Measurements from ENCODE around the gene PIEZO1.

PIEZO1 gene

DNA sequence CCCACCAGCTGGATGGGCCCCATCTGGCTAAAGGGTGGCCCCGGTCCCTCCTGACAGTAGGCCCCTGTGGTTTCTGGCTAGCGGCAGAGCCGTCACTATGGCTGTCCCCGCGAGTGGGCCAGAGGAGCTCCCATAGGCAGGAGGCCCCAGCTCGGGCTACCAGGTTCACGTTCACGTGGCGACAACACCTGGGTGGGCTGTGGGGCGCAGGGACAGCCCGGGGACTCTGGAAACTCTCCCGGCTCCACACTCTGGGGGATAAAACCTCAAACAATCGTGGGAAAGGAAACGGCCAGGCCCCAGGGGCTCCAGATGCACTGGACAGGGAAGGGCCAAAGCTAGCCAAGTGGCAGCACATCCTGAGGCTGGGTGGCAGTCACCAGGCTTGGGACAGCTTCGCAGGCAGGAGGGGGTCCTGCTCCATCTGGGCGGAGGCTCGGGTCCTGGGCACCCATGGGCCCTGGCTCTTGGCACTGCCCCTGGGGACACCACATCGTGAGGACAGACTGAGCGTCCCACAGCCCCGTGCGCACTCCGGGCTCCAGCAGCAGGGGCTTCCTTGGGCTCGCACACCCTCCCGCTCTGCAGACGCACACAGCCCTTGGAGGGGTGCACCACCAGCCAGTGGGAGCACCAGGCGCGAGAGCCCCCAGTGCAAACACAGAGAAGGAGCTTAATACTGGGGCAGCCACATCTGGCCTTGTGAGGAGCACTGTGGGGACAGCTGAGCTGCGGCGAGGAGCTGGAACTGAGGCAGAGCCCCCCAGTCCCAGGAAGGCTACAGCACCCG is 83.2 kb downstream of the PIEZO1 start:
- DNase-seq (ENCODE audit: low spot score), result no peak

DNA sequence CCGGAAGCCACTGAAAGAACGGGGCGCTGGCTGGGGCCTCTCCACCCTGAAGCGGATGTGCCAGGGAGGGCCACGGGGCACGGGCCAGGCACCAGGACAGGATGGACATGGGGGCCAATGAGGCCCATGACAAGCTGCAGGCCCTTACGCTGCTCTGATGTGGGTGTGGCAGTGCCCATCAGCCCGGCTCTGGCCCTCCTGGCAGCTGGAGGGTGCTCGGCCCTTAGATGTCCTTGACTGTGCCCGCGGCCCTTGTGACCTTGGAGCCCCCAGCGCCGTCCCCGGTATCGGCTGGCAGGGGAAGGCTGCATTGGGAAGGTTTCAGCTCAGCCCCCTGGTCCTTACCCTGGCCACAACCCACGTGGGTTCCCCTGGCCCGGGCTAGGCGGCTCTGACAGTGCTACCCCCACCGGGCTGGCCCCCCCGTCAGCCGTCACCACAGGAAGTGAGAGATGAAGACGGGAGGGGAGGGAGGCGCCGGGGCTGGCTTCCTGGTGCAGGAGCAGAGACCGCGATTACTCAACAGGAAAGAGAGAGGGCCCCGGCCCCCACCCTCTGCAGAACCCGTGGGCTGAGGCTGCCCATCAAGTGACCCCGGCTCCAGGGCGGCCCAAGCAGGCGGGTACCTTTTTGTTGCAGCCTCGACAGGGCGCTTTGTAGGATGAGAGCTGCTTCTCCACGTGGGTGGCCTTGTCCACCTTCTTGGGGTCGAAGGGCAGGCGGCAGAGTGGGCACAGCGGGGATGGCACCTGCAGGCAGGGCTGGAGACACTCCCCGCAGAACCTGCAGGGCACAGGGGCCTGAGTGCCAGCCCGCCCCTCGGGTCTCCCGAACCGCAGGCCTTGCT is 84.2 kb downstream of the PIEZO1 start:
- DNase-seq (ENCODE audit: low spot score), result no peak

DNA sequence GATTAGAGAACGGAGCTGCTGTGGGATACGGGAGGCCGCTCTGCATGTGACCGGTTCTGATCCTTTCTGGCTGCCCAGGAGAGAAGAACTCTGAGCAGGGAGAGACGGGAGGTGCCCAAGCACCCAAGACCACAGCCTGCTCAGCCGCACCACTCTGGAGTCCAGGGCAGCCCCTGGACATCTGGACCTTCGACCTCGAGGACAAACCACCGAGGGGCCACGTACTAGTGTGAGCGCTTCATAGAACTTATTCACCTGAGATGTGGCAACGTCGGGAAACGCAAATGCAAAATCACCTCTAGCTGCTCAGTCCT is 84.7 kb downstream of the PIEZO1 start:
- DNase-seq (ENCODE audit: low spot score), result no peak

DNA sequence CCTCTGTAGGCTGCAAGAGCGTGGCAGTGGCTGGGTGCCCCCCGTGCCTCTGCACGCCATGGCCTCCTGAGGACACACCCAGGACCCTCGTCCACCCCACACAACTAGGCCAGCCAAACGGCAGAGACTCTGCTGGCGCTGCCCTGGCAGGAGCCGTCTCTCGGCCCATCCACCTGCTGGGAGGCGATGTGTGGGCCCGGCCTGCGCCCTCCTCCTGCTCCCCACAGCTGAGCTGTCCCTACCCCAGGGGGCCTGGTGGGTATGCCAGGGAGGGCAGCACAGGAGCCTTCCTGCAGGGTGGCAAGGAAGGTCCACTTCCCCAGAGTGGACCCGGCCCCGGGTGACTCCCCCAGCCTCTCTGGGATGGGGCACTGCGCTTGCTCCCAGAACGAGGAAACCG is 85.8 kb downstream of the PIEZO1 start:
- no peak for DNase-seq (ENCODE audit: low spot score)

DNA sequence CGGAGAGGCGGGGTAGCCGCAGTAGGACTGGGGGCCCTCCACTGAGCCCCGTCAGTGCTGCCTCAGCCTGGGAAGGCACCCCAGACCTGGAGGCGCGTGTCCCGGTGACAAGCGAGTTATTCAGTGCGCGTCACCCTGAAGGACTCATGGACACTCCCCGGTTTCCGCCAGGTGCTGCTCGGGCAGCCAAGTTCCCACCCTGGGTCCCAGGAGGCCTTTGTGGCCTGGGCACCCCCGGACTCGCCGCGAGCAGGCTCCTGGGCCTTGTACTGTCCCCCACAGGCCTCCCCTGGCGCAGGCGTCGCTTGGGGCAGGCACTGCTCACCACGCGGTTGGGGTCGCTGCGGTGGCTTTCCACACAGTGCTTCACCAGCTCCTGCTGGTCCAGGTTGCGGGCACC is 86.4 kb downstream of the PIEZO1 start:
- no peak for DNase-seq (ENCODE audit: low spot score)

DNA sequence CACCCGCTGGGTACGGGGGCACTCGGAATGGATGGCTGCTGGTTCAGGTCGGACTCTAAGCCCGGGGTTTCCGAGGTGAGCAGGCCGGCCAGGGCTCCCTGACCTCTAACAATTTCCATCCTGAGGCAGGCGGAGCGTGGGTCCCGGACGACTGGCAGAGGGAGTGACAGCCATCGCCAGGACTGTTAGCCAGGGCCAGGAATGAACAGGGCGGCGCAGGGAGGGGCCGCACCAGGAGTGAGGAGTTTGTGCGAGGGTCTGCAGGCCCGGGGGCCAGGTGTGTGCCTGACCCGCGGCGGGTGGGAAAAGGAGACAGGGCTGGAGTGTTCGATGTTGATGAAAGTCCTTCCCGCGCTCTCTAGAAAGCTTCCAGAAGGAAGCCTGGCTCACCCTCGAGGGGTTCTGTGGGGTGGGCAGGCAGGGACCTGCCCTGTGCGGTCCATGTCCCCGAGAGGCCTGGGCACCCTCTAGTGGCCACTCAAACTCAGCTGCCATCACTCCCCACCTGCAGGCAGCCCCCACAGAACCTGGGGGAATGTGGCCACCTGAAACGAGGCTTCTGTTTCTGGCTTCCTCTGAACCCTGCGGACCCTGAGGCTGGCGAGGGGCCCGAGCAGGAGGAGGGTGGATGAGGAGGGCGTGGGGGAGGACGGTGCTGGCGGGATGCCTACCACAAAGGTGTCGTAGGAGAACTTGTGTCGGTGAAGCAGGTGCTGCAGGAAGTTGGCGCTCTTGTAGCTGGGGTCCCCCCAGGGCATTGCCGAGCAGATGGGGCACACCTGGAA is 87.0 kb downstream of the PIEZO1 start:
- no peak for DNase-seq (ENCODE audit: low spot score)

DNA sequence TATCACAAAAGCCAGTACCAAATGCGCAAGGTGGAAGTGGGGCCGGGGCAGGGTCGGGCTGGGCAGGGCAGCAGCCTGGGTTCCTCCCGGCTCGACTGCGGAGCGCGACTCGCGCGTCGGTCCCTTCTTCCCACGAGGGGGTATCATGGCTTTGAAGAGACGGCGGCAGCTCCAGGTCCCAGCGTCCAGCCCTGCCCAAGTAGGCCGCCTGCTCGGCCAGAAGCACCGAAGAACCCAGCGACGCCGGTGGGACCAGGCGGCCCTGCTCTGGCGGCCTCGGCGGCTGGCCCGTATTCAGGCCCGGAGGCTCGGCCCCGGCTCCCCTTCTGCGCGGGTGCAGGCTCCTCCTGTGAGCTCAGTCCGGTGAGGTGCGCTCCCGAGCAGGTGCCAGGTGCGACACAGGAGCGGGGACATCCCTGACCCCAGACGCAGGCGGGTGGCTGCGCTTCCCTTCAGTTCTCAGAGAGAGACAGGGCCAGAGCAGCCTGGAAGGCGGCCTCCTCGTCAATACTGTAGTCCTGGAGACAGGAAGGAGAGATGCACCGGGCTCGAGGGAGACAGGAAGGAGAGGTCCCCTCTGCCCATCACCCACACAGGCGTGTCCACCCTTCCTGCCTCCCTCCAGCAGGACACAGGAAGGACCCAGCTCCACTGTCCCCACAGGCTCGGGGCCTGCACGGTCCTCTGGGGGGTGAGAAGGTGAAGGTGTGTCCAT is 87.7 kb downstream of the PIEZO1 start:
- DNase-seq (ENCODE audit: low spot score), result no peak

DNA sequence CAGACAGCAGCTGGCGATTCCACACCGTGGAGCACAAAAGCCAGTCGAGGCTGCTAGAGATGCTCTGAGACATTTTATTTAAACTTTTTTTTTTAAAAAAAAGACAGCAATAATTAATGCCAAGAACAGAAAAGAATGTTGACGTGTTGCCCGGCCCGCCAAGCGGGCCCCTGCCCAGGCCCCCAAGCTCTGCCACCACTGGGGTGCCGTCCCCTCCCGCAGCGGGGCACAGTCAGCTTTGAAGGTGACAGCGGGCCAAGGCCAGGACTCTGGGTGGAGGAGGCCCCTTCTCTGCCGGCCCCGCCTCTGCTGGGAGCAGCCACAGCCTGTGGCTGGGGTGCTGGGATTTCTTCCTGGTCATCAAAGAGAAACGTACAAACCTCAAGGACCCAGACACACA is 88.6 kb downstream of the PIEZO1 start:
- DNase-seq (ENCODE audit: low spot score), result no peak

DNA sequence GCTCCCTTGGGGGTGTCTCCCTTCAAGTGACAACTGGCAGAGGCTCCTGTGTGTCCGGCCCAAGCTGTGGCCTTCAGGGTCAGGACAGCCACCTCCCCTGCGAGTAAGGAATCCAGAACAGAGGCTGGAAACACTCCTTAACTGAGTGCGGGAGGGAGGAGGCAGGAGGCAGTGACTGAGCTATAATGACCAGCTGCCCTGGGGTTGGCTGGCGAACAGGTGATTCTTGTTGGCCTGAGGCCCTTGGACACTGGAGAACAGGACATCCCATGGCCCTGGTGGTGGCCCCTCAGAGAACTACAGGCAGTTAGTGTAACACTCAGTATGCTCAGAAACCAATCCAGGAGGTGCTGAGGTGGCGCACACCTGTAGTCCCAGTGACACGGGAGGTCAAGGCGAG is 89.3 kb downstream of the PIEZO1 start:
- DNase-seq (ENCODE audit: low spot score), result no peak

DNA sequence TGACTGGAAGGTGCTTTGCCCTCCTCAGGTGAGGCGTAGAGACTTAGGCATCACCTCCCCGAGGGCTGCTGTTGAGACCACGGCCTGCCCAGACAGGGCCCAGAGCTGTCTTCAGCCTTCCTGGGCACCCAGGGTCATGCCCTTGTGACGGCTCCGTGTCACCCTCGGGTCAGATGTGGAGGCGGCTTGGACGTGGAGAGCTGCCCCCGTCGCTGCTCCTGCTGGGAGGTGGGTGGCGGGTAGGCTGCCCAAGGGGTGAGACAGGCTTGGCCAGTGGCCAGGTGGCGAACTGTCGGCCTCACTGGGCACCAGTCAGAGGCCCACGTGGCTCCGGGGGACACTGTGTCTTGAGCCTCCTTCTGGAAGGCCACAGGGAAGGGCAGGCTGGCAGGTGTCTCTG is 89.8 kb downstream of the PIEZO1 start:
- no peak for DNase-seq (ENCODE audit: low spot score)

DNA sequence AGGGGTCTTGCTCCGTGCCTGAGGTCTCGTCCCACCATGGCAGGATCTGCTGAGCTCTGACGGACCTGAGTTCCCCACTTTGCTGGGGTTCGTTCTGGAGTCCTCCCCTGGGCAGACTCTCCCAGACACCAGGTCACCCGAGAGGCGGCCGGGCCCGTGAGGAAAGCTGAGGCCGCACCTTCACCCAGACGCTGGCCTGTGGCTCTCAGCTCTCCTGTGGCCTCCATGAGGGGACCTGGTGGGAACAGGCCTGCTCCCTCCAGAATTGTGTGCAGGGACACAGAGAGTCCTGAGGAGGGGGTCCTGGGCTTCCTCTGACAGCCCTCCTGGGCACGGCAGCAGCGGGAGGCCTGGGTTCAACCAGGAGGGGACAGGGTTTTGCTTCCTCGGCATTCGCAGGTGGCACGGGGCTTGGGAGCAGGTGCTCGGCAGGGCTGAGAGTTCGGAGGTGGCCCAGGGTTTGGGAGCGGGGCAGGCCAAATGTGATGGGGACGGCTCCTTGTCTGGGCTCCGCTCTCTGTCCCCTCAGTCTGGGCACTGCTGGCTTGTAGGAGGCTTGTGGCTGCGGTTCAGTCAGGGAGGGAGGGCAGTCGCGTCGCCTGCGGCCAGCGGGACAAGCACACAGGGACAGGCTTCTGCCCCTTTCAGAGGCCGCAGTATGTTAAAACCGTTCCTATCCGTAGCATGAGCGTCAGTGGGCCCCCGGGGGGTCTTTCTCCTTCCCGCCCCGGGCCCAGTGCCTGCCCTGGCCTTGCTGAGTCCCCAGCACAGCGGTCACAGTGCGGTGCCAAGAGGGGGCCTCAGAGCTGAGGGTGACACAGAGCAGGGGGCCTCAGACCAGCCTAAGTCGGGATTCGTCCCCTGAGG is 90.6 kb downstream of the PIEZO1 start:
- no peak for DNase-seq (ENCODE audit: low spot score)

DNA sequence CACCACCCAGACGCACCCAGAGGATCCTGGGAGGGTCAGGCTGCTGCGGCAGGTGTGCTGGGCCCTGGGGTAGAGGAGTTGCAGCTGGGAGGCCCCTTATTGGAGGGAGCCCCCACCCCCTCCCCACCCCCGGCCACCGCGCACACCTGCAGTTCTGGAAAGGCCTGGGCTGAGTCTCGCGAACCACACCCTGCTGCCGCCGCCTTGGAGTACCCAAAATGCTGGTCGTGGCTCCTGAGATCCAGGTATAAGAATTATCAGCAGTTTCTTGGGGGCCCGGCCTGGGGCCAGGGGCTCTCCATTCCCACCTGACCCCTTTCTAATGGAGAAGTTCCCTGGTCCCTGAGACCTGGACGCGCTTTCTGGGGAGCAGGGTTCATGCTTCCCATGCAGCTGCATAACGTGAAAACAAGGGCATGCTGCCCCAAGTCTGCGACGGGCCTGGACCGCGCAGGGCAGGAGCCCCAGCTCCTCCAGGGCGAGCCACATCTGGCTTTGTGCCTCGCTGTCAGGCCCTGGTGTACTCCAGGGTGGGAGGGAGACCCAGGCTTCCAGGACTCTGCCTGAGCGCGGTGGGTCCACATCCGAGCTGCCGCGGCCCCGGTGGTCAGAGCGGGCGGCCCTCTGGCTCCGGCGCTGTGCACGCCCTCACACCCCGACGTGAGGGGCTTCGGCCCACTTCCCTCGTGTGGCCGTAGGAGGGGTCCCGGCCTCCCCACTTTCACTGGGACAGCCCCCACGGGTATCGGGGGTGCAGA is 91.4 kb downstream of the PIEZO1 start:
- no peak for DNase-seq (ENCODE audit: low spot score)

DNA sequence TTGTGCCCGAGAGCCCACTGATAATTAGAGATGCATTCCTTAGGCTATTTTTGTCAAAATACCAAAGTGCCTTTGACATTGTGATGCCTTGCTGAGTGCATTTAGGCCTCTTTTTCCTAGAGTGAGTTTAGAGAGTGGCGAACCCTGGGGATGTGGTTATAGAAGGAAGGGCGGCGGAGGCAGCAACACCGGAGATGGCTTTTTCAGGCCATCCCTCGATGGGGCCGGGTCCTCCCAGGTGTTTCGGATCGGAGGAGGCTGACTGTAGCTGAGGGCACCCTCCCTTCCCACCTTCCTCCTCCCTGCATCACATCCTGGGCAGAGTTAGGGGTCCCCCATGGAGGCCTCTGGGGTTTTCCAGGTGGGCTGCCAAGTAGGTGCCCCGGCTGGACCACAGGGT is 92.2 kb downstream of the PIEZO1 start:
- DNase-seq (ENCODE audit: low spot score), result no peak

DNA sequence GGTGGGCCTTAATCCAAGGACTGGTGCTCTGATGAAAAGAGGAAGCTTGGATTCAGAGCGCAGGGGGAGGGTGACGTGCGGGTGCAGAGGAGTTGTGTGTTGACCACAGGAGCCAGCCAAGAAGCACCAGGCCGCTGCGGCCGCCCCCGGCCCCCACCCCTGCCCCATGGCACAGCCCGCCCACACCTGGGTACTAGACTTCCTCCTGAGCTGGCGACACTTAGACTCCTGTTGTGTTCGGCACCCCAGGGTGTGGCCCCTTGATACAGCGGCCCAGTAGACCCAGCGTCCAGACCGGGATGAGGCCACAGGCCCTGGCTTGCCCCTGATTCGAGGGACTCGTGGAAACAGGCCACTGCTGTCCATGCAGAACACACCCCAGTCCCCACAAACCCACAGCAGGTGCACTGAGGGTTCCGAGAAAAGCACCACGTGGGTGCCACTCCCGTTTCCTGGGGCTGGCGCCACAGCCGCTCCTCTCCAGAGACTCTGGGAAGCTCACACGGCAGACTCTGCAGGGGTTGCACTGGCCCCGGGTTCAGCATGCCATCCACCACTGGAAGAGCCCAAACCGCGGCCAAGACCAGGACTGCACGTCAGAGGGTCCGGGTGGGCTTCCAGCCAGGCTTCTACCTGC is 93.0 kb downstream of the PIEZO1 start:
- DNase-seq (ENCODE audit: low spot score), result no peak

DNA sequence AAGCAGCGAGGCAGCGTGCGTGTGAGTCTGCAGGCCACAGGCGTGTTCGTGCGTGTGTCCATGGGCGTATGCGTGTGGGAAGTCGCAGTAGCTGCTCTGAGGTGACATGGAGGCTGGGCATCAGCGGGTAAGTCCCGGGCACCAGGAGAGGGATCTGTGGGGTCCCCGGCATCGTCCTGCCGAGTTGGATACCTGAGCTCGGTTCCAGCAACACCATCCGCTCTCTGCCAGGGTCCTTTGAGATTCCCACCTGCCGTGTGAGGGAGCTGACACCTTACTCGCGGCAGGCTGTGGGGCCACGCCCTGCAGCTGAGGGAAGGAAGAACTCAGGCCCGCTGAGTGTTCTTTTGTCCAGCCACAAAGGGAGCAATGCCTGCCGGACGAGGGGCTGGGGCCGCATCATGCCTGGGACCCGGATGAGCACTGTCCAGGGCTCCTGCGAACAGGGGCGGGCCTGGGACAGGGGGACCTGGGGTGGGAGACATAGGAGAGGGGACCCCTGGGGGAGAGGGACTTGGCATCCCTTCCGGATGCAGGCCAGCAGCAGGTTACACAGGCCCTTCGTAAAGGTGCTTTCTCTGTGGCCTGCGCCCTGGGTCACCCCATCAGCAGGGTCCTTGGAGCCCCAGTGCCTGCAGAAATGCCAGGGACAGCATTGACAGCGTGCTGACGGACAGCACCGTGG is 93.7 kb downstream of the PIEZO1 start:
- no peak for DNase-seq (ENCODE audit: low spot score)

DNA sequence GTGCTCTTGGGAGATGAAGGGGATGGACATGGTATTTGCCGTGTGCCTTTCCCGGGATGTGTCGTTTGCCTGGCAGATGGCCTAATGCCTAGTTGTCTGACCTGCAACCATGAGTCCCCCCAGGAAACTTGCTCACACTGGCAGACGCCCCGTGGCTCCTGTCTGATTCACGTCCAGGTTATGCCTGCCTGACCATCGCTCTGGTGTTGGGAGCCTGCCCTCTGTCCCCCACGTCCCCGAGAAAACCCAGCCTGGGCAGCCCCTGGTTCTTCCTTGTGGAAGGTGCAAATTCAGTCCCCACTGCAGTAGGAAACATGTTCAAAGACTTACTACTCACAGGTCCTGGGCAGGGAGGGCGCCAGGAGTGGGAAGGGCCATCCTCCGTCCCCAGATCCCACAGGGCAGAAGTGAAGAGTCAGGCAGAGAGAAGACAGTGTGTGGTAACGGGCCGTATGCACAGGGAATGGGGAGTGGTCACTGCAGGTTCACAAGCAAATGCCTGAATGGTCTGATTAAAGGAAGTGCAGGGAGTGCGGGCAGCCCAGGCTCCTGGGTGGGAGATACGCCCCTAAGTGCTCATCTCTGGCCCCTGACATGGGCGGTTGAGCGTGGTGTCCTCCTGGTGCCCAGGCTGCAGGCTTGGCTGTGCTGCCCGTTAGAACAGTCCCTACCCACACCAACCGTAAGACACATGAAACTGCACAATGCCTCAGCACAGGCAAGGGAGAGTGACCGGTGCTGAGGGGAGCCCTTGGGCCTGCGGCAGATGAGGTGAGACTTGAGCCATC is 94.5 kb downstream of the PIEZO1 start:
- no peak for DNase-seq (ENCODE audit: low spot score)

DNA sequence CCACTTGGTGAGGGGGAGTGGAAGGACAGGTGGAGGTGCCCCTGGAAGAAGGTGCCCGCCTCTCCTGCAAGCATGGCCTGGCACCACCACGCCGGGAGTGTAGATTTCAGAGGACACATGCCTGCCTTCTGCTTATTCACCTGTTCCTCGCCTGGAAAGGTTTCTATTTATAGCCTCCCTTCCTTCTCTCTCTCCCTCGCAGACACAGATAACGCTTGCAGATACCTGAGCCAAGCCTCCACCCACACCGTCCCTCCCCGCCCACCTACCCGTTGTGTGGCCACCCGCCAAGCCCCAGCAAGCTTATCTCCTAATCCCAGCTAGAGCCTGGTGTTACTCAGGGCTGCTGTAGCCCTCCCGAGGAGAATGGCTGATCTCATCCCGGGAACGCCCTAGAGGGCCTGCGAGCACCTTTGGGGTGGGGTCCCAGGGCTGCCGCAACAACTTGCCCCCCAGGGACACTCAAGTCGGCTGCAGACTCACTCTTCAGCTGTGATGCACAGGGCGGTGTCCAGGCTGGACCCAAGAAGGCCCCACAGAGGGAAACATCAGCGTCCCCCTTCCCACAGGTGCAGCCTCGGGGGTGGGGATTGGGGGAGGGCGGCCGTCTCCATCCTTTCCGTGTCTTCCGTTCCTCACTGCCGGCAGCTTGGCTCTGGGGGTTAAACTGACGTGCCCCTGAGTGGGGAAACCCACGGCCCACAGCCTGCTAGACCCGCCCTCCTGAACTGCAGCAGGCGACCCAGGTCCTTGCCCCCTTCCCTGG is 96.8 kb downstream of the PIEZO1 start:
- DNase-seq (ENCODE audit: low spot score), result no peak

DNA sequence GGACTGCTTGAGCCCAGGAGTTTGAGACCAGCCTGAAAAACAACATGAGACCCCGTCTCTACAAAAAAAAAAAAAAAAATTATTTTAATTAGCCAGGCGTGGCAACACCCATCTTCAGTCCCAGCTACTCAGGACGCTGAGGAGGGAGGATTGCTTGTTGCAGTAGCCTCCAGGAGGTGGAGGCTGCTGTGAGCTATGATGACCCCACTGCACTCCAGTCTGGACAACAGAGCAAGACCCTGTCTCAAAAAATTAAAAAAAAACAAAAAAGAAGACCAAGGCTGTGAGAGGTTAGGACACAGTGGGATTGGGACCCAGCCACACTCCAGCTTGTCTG is 97.4 kb downstream of the PIEZO1 start:
- DNase-seq (ENCODE audit: low spot score), result no peak

Measured in ecto neural progenitor cell (in vitro differentiated cells).